GM18951 (cell line): ENCODE data around the gene CHAF1B.
"Not testable (repeated sequence)": the region's sequence is repeated elsewhere in the genome, so short reads cannot be mapped to it uniquely, and the experiment has no call there.

Experiments used
- POLR2A ChIP-seq: IDR thresholded peaks from 4 replicates; pipeline ENCODE4 v1.6.1; 2011; ENCODE audit warnings: mild to moderate bottlenecking; ENCODE audit not compliant: insufficient read length, insufficient read depth; ENCODE audit errors: extremely low read depth
- in situ Hi-C: fragments of 300-500 bp; cut with MboI; formaldehyde crosslinking; loops from one replicate; pipeline ENCODE4 v1.12.0; 2022; ENCODE audit warnings: low sequenced_read_pairs, mixed read lengths, inconsistent platforms; ENCODE audit not compliant: unreplicated experiment

Gene CHAF1B

GRCh38 chr21:36377391-36377842, 7.8 kb upstream of the CHAF1B start:
- in situ Hi-C loops = no loop called here
- TF ChIP-seq POLR2A = no peak

- in situ Hi-C loops = no loop called here
- no peak for TF ChIP-seq POLR2A
These were observed 5.9 kb upstream of the CHAF1B start for GRCh38 chr21:36379251-36379650.

GRCh38 chr21:36381841-36382589, 3.2 kb upstream of the CHAF1B start:
- in situ Hi-C loops = no loop called here
- TF ChIP-seq POLR2A = no peak

- in situ Hi-C loops = not testable (repeated sequence)
These were observed 2.5 kb upstream of the CHAF1B start for GRCh38 chr21:36382722-36383121.

DNA sequence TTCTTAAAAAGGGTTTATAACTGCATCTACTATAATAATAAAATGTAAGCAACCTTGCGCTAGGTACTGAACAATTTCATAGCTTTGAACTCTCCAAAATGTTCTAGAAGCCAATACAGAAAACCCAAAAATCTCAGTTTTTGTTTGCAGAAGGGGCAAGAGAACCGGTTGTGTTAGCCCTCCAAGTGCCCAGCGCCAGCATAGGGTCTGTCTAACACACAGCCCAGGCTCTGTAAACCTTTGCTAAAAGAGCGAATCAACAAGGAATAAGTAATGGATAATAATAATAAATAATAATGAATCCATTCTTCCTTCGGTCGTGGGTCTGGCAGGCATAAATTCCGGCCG, 333 bp upstream of the CHAF1B start:
- no peak for TF ChIP-seq POLR2A
- in situ Hi-C loops = no loop called here

DNA sequence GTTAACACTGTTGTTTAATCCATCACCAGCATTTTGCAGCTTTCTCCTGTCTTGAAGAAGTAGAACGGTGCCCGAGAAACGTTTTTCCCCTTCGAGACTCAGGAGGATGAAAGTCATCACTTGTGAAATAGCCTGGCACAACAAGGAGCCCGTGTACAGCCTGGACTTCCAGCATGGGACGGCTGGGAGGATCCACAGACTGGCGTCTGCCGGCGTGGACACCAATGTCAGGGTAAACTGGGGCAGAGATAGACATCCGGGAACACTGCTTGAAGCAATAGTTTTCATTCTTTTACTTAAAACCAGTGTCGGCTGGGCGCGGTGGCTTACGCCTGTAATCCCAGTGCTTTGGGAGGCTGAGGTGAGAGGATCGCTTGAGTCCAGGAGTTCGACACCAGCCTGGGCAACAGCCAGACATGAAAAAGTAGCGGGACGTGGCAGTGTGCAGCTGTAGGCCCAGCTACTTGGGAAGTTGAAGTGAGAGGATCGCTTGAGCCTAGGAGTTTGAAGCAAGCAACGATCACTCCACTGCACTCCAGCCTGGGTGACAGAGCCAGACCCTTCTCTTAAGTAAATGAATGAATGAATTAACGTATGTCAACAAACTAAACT, 945 bp downstream of the CHAF1B start:
- TF ChIP-seq POLR2A = no peak
- in situ Hi-C loops = no loop called here

DNA sequence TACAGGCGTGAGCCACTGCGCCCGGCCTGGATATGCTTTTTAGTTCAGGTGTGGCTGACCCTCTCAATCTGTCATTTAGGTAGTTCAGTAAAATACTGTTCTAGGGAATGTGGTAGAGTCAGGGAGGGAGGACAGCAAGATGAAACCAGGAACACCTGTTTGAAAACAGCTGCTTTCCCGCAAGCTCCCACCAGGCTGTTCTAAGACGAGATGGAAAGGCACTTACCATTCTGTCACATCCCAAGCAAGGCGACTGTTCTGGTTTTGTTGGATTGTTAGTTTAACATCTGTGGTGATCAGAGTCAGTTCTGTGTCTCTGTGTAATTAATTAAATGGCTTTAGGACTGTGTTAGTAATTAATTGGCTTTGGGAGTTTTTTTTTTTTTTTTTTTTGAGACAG, 2.9 kb downstream of the CHAF1B start:
- in situ Hi-C loops = no loop called here
- no peak for TF ChIP-seq POLR2A

DNA sequence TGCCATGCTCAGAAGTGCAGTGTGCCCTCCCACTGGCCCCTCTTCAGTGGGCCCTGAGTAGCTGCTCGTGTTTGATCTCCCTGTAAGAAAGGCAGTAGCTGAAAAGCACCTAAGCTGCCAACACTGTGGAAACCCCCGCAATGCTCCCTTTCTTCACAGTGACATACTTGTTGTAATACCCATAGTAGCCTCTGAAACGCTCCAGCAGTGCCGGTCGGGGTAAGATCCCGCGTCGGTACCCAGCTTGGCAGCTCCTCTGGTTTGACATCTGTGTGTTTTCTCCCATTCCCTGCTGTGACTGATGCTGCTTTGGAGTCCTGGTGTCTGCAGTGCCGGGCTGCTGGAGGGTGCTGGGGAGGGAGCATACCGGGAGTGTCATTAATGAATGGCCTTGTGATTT, 3.6 kb downstream of the CHAF1B start:
- in situ Hi-C loops = no loop called here
- TF ChIP-seq POLR2A = no peak

- in situ Hi-C loops = not testable (repeated sequence)
These were observed 6.5 kb downstream of the CHAF1B start for GRCh38 chr21:36391649-36392048.

DNA sequence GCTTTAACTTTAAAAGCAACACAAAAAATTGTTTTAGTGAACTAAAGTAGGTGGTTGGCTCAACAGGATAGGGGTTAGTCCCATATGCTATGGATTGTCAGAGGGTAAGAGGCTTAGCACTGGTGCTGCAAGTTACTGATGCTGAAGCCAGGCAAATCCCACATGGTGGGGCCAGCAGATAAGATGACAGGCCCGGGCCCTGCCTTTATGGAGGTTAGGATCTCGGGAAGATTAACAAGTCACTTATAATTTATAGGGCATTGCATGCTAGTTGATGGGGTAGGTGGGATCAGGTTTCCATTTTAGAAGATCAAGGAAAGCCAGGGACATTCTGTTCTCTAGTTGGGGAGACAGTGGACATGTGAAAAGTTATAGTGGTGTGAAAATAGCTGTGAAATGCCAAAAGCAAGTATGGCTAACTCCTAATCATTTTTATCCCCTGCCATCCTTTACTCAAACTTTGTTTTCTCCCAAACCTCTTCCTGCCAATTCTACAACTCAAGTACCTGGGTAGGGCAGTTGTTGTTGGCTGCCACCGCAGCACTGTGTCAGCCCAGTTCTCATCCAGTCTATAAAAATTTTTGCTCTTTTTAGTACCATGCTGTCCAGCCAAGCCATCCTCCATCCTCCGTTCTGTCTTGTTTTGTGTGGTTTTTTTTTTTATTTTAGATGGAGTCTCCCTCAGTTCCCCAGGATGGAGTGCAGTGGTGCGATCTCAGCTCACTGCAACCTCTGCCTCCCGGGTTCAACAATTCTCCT, 10.3 kb downstream of the CHAF1B start:
- TF ChIP-seq POLR2A = no peak
- in situ Hi-C loops = no loop called here

DNA sequence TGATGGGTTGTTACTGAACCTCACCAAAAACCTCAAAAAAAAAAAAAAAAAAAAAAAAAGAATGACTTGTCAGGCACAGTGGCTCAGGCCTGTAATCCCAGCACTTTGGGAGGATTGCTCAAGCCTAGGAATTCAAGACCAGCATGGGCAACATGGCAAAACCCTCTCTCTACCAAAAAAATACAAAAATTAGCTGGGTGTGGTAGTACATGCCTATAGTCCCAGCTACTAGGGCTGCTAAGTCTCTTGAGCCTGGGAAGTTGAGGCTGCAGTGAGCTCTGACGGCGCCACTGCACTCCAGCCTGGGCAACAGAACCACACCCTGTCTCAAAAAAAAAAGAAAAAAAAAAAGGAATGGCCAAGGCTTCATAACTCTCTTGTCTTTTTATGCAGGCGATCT, 11.1 kb downstream of the CHAF1B start:
- in situ Hi-C loops = no loop called here
- TF ChIP-seq POLR2A = no peak

- in situ Hi-C loops = no loop called here
- no peak for TF ChIP-seq POLR2A
These were observed 11.8 kb downstream of the CHAF1B start for GRCh38 chr21:36396971-36397370.

DNA sequence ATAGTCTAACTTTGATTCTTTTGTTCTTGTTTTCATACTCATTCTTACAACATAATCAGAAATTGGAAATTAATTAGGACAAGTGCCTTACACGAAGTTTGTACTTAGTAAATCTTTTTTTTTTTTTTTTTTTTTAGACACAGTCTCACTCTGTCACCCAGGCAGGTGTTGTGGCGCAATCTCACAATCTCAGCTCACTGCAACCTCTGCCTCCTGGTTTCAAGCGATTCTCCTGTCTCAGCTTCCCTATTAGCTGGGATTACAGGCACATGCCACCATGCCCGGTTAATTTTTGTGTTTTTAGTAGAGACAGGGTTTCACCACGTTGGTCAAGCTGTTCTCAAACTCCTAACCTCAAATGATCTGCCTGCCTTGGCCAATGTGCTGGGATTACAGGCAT, 12.4 kb downstream of the CHAF1B start:
- in situ Hi-C loops = no loop called here
- TF ChIP-seq POLR2A = no peak

DNA sequence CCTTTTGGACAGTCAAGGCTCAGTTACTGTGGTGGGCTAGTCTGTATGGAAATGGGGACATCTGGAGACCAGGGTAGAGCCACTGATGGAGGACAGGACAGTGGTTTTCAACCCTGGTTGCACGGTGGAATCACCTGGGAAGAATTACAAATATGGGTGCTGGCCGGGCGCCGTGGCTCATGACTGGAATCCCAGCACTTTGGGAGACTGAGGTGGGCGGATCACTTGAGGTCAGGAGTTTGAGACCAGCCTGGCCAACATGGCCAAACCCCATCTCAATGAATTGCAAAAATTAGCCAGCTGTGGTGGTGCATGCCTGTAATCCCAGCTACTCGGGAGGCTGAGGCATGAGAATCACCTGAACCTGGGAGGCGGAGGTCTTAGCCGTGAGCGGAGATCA, 14.5 kb downstream of the CHAF1B start:
- in situ Hi-C loops = not testable (repeated sequence)
